ENCODE data around the gene NRTN.
"Not testable (repeated sequence)": the region's sequence is repeated elsewhere in the genome, so short reads cannot be mapped to it uniquely, and the experiment has no call there.

Gene NRTN, protein sequence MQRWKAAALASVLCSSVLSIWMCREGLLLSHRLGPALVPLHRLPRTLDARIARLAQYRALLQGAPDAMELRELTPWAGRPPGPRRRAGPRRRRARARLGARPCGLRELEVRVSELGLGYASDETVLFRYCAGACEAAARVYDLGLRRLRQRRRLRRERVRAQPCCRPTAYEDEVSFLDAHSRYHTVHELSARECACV

DNA sequence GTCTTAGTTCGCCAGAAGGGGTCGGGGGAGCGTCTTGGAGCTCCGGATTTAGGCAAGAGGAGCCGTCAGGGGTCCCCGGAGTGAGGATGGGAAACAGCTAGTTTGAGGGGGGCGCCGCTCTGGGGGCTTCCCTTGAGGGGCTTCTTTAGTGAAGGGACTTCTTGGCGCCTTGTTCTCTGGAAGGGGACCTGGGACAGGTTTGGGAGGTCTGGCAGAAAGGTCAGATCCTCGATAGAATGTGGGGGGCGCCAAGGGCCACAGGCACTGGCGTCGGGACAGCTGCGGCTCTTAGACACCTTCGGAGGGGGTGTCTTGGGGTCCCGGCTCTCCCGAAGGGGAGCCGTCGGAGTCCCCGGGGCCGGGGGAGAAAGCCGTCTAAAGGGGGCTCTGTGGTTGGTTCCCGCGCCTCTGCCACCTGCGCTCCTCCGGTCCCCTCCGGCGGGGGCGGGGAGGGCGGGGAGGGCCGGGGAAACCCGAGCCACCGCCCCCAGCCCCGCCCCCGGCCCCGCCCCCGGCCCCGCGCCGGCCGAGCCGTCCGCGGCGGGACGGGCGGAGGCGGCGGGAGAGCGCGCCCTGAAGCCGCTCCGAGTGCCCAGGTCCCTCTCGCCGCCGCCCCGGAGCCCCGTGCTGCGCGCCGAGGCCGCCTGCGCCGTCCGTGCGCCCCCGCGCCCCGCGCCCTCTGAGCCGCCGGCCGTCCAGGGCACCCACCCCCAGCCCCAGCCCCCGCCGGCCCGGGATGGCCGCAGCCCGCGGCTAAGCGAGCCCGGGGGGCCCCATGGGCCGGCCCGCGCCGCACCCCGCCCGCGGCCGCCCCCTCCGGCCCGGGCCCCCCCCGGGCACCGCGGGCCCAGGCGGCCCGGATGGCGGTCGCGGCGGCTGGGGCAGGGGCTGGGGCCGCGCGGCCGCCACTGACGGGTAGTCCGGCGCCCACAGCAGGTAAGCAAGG lies at the start of gene NRTN:
Gene NRTN (plus strand): TSS at position 552 of the 946 bp plus-strand sequence. CDS start 19,099 bp downstream, outside the sequence.
- no peak for DNase-seq (ENCODE audit: low read depth)

- DNase-seq (ENCODE audit: low read depth) = no peak
Measured at GRCh38 chr19:5762608-5763217, 42.2 kb upstream of the NRTN start.

GRCh38 chr19:5765220-5765619 lies 39.6 kb upstream of the NRTN start:
- no peak for DNase-seq (ENCODE audit: low read depth)

- DNase-seq (ENCODE audit: low read depth) = no peak
Measured at GRCh38 chr19:5767949-5768348, 36.9 kb upstream of the NRTN start.

DNA sequence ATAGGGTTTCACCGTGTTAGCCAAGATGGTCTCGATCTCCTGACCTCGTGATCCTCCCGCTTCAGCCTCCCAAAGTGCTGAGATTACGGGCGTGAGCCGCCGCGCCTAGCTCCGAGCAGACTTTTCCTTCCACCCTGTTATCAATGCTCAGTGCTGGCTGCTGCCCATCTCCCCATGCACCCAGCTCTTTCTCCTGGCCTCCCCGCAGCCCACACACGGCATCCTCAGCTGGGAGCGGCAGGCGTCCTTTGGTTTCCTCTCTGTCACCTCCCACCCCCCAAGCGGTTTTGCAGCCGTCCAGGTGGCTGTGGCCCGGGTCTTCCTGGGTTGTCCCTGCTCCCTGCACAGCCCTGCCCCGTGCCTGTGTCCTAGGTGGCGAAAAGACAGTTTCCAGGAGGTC lies 32.5 kb upstream of the NRTN start:
- no peak for DNase-seq (ENCODE audit: low read depth)

DNA sequence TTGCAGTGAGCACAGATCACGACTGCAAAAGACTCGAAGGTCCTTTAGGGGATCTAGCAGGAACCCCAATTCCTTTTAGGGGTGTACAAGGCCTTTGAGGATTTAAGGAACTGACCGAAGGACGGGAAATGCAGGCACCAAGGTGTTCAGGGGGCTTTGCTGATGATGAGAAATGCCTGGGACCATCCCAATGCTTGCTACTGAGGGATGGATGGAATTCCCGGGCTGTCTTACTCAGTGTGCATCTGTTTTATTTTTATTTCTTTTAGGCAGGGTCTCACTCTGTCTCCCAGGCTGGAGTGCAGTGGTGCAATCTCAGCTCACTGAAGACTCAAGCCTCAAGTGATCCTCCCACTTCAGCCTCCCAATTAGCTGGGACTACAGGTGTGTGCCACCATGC lies 31.6 kb upstream of the NRTN start:
- DNase-seq (ENCODE audit: low read depth) = no peak

DNA sequence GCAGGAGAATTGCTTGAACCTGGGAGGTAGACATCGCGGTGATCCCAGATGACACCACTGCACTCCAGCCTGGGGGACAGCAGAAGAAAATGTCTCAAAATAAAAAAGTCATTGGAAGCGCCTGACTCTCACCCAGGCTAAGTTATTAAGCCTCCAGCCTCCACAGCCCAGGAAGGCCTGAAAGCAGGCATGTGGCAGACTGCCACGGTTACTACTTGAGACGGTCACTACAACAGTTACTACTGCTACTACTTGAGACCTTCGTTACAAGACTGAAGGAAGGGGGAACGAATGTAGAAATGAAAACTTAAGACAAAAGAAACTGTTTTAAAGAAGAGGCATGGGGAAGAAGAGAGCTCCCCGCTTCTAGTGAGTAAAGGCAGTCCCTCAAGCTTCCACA lies 29.9 kb upstream of the NRTN start:
- no peak for DNase-seq (ENCODE audit: low read depth)

DNA sequence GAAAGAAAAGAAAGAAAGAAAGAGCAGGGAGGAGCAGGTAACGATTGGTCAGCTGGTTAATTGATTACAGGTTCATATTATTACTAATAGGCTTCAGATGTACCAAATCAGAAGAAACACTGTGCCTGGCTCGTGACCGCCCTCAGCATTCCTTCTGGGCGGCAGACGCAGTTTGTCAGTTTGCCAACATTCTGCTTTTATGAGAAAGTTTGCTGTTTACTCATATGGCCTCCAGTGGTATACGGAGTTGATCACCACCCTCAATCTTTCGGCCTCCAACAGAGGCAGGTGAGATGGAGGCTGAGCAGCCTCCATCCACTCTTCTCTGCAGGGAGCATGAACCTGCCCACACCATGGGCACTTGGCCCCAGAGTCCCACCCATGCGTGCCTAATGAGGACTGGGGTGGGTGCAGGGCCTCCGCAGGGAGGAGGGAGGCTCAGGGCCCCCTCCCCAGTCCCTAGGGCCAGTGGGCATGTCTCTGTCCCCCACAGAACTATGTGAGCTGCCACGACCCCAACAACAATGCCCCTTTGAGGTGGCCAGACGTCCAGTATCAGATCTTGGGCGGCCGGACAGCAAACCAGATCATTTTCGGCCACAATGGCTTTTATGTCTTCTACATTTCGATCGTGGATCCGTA lies 29.1 kb upstream of the NRTN start:
- no peak for DNase-seq (ENCODE audit: low read depth)

GRCh38 chr19:5778402-5778801 lies 26.5 kb upstream of the NRTN start:
- DNase-seq (ENCODE audit: low read depth) = no peak

DNA sequence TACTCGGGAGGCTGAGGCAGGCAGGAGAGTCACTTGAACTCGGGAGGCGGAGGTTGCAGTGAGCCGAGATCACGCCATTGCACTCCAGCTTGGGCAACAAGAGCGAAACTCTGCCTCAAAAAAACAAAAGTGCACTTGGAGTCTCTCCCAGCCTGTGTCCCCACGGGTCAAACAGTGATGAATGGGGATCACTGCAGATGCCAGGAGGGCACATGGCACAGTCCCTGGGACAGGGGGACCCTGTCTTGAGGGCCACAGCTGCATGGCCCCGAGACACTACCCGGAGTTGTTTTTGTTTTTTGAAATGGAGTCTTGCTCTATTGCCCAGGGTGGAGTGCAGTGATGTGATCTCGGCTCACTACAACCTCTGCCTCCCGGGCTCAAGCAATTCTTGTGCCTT lies 24.0 kb upstream of the NRTN start:
- not testable (repeated sequence) for DNase-seq (ENCODE audit: low read depth)

DNA sequence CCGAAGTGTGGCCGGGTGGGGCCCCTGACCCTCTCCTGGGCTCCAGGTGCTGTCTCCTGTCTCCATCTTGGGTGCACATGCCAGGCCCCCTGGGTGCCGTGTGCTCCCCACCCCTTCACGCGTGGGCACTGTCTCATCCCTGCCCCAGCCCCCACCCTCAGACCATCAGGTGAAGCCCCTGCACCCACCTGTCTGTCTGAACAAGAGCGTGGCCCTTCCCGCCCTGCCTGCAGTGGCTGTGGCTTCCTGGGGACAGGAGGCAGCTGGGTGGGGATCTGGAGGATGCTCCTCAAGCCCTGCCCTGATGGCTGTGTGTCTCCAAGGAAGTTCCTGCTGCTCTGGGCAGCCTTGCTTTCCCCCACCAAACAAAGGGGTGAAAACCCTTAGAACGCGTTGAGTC lies 22.5 kb upstream of the NRTN start:
- DNase-seq (ENCODE audit: low read depth) = no peak

DNA sequence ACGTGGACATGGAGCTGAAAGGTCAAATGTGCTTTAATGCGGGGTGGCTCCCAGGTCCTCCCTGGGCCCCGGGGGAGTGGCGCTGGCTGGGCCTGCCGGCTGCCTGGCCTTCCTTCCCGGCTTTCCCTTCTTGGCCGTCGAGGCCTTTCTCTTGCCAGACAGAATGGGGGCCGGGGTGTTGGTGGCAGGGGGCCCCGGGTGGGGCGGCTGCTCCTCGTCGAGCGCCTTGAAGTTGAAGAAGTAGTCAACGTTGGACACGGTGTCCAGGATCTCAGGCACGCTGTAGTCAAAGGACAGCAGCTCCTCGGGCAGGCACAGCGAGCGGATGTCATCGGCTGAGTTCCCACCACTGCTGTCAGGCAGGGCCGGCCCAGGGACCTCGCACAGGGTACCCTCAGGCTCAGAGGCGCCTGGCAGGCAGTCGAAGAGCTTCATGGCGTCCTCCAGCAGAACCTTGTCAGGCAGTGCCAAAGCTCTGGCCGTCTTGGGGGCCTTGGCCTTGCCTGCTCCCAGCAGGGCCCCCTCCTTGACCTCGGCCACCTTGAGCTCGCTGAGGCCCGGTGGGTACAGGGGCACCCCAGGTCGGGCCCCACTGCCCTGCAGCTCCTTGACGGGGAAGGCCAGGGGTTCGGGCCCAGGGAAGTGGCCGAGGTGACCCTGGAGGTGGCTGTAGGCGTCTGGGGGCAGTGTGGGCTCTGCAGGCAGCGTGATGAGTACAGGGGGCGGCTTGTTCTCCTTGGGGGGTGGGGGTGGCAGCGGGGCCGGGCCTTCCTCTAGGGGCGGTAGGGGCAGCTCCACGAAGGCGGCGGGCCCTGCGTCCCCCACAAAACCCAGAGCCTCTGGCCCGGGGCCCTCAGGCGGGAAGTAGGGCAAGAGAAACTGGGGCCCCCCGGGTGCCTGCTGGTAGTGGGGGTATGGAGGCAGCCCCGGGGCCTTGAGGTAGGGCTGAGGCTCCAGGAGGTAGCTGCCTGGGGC lies 21.6 kb upstream of the NRTN start:
- no peak for DNase-seq (ENCODE audit: low read depth)

DNA sequence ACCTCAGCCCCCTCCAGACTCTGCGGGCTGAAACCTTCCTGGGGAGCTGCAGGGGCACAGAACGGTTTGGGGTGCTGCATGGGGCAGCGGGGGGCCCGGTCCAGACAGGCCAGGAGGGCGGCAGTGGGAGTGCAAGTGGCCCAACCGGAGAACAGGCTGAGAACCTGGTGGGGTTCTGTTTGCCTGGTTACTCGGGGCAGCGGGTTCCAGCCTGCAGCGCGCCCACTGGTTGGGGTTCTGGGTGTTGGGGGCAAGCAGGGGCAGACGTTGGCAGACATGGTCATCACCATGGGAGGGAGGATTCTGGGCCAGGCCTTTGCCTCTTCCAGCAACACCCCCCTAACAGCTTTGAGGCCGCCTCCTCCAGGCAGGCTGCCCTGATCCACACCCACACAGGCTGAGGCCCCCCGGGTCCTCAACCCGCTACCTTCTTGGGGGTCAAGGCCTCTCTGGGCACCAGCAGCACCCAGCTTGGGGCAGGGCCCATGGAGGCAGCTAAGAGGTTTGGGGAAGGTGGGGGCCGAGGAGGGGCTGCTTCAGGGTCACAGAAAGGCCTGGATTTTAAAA lies 20.2 kb upstream of the NRTN start, which contains the start of gene PRR22:
Gene PRR22 (minus strand): TSS at position 166 of the 567 bp plus-strand sequence. CDS start 86 bp downstream, at position 80.
- DNase-seq (ENCODE audit: low read depth) = no peak

- DNase-seq (ENCODE audit: low read depth) = no peak
Measured at GRCh38 chr19:5785423-5785822, 19.4 kb upstream of the NRTN start.

- no peak for DNase-seq (ENCODE audit: low read depth)
Measured at GRCh38 chr19:5786593-5787408, 18.1 kb upstream of the NRTN start.

DNA sequence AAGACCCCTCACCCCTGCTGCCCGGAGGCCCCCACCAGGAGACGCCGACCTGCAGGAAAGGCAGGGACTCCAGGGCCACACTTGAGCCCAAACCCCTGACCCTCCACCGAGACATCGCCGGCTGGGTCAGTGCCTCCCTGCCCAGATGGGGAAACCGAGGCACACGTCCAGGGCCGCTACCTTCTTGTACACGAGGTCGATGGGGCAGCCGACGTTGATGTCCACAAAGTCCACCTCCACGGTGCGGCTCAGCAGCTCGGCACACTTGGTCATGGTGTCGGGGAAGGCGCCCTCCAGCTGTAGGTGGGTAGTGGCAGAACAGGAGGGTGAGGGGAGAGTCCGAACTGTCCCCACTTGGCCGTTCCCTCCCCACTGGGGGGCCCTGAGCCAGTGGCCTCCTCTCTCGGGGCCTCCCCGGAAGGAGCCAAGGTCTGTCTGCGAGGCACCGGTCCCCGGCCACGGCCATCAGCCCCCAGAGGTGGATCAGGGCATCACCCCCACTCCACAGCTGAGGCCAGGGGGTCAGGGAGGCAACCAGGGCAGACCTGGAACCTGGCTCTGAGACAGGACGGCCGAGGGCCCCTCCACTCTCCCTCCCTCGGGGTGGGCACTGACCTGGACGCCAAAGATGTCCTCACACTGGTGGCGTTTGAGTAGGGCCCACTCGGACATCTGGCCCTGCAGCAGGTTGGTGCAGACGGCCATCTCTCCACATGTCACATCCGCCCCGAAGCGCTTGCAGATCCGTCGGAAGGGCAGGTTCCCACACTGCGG lies 17.3 kb upstream of the NRTN start:
- no peak for DNase-seq (ENCODE audit: low read depth)

- DNase-seq (ENCODE audit: low read depth) = no peak
Measured at GRCh38 chr19:5788422-5788821, 16.4 kb upstream of the NRTN start.

GRCh38 chr19:5789351-5789761 lies 15.5 kb upstream of the NRTN start:
- DNase-seq (ENCODE audit: low read depth) = no peak

GRCh38 chr19:5789886-5790558 lies 14.8 kb upstream of the NRTN start:
- no peak for DNase-seq (ENCODE audit: low read depth)

Data from stimulated activated CD8-positive, alpha-beta memory T cell treated with anti-CD3 and anti-CD28 coated beads, Interleukin-7, amount 100 ng/mL, for 24 hours (primary cell).